ENCODE data around the gene DNAI1. TPM values are rescaled to one million over a fixed set of nuclear protein-coding genes. Genes with fewer than 3 reads are reported as not detected.

Gene DNAI1
- total and polyA plus RNA-seq, 10 of the 15 experiments (the other 5 are each of a cell fraction or from before 2014, with no cell fraction given): not detected

DNA sequence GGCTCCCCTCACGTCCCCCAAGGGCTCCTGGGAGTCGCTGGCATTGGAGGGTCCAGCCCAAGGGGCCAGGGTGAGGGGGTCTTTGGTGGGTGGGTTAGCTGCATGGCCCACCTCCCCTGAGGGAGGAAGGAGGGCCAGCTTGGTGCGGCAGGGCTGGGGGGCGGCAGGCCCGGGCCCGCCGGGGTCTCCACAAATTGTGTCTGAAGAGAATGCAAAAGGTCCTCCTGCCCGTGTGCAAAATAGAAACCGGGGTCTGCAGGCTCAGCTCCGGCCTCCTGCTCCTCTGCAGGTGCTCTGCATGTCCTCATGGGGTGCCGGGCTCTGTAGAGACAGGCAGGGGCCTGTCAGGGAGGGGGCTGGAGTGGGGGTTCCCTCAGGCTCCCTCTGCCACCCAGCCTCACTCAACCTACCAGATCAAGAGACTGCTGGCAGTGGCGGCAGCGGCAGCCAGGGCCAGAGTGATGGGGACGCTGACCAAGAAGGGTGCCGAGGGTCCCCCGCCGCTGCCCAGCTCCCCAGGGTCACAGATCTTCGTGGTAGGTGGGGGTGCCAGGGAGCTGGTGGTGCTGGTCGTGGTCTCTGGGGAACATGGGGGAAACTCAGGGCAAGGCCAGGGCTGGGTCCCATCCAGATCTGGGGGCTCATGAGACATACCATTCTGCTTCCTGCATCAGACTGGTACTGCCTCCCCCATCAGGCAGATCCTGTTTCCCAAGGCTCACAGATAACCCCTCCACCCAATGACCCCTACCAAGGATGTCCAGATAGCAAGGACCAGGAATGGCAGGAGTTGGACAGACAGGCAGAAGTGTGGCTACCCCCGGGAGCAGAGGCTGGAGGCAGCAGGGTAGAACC, 93.4 kb downstream of the DNAI1 start:
- FAIRE-seq (no peak), ATAC-seq (no peak), DNase-seq (ENCODE audit: low read depth, low spot score) (no peak)
- CTCF ChIA-PET: interaction anchor here (1.0 kb wide), 1 partner anchor 52 kb away, joined by 4 read pairs; no protein-coding TSS in a partner anchor
- no peaks in the 10 kb centered on the region for H3K9me3 ChIP-seq (replicated peaks; ENCODE audit: control insufficient read depth, insufficient read depth, low read length)
- H3K36me3 ChIP-seq (ENCODE audit: control insufficient read depth in 2 of 2, insufficient read depth in 2 of 2, low read length in 1 of 2): no peaks in the 10 kb centered on the region
- H3K9ac ChIP-seq (ENCODE audit: control insufficient read depth, insufficient read depth, low read length): no peak overlapping the region
- H3K4me1 ChIP-seq (ENCODE audit: control insufficient read depth, insufficient read depth, low read length): no peaks in the 10 kb centered on the region
- peaks cover 8% of the 10 kb centered on the region for H4K20me1 ChIP-seq (ENCODE audit: control insufficient read depth, insufficient read depth)
- intact Hi-C loops (cut with micrococcal nuclease; ENCODE audit: unreplicated experiment) (no loop called here), in situ Hi-C loops (cut with MboI) (no loop called here)
- H2AFZ ChIP-seq (ENCODE audit: control insufficient read depth, low read depth, low read length): no peak overlapping the region
- H3K79me2 ChIP-seq (ENCODE audit: control insufficient read depth, insufficient read depth, low read length): no peaks in the 10 kb centered on the region
- SMC1A ChIA-PET (ENCODE audit: uncharacterized antibody, unreplicated experiment): no interaction called here
- H3K27me3 ChIP-seq (replicated peaks in 1 of 2; ENCODE audit: control insufficient read depth in 2 of 2, insufficient read depth in 2 of 2, low read length in 1 of 2): peaks cover 0 to 2% of the 10 kb centered on the region in 2 experiments; a peak in 3 of 4 replicates
- H3K4me2 ChIP-seq (ENCODE audit: control insufficient read depth, insufficient read depth): no peak overlapping the region
- RAD21 ChIA-PET (ENCODE audit: unreplicated experiment): no interaction called here
- POLR2A ChIA-PET: no interaction called here
- TF ChIP-seq ZBED1 (IDR thresholded peaks at IDR 0.05; ENCODE audit: borderline replicate concordance): no peak
- no peak for TF ChIP-seq POLR2A (IDR thresholded peaks at IDR 0.05; ENCODE audit: low read depth, low read length)
- no peak for TF ChIP-seq MEF2B (IDR thresholded peaks at IDR 0.05; ENCODE audit: partially characterized antibody, poor library complexity, severe bottlenecking)
- TF ChIP-seq RELA (IDR thresholded peaks at IDR 0.05; ENCODE audit: borderline replicate concordance, partially characterized antibody): no peak
- no peak overlapping the region for H3K4me3 ChIP-seq
- WGBS (ENCODE audit: insufficient coverage, insufficient replicate concordance, low lambda C conversion rate, missing lambda C conversion rate): 36% methylated on average over 20 of the region's 20 CpGs
- no TSS peak for BruUV-seq (replicated peaks)
- H3K27ac ChIP-seq (ENCODE audit: control insufficient read depth, insufficient read depth): no peak overlapping the region

- POLR2A ChIA-PET: no interaction called here
- in situ Hi-C loops (cut with MboI): no loop called here
- no TSS peak for BruUV-seq (replicated peaks)
Observed at GRCh38 chr9:34552606-34552981, 94.0 kb downstream of the DNAI1 start.

More at GRCh38 chr9:34552606-34552981, 94.0 kb downstream of the DNAI1 start:
- no peaks in the 10 kb centered on the region for H3K9me3 ChIP-seq (replicated peaks; ENCODE audit: control insufficient read depth, insufficient read depth, low read length)
- intact Hi-C loops (cut with micrococcal nuclease; ENCODE audit: unreplicated experiment): no loop called here
- DNase-seq (ENCODE audit: low read depth, low spot score) (no peak), FAIRE-seq (no peak), ATAC-seq (no peak)
- no peak overlapping the region for H3K4me2 ChIP-seq (ENCODE audit: control insufficient read depth, insufficient read depth)
- H3K27me3 ChIP-seq (replicated peaks in 1 of 2; ENCODE audit: control insufficient read depth in 2 of 2, insufficient read depth in 2 of 2, low read length in 1 of 2): peaks cover 0 to 2% of the 10 kb centered on the region in 2 experiments; a peak in 3 of 4 replicates
- no peak overlapping the region for H3K27ac ChIP-seq (ENCODE audit: control insufficient read depth, insufficient read depth)
- H4K20me1 ChIP-seq (ENCODE audit: control insufficient read depth, insufficient read depth): peaks cover 7% of the 10 kb centered on the region
- H3K4me3 ChIP-seq: no peak overlapping the region
- H3K79me2 ChIP-seq (ENCODE audit: control insufficient read depth, insufficient read depth, low read length): no peaks in the 10 kb centered on the region
- RAD21 ChIA-PET (ENCODE audit: unreplicated experiment): no interaction called here
- no peak overlapping the region for H3K9ac ChIP-seq (ENCODE audit: control insufficient read depth, insufficient read depth, low read length)
- TF ChIP-seq ZNF24 (IDR thresholded peaks at IDR 0.05) (no peak), YY1 (IDR thresholded peaks at IDR 0.05; ENCODE audit: low read depth, low read length) (no peak), EGR1 (IDR thresholded peaks at IDR 0.05; ENCODE audit: borderline replicate concordance in 1 of 2, low read depth in 2 of 2, low read length in 2 of 2) (0 out of 3 replicates have a peak, but pooled peaks of 1 of the 2 experiments have one; percentile 12)
- TF ChIP-seq, protein P1, sequence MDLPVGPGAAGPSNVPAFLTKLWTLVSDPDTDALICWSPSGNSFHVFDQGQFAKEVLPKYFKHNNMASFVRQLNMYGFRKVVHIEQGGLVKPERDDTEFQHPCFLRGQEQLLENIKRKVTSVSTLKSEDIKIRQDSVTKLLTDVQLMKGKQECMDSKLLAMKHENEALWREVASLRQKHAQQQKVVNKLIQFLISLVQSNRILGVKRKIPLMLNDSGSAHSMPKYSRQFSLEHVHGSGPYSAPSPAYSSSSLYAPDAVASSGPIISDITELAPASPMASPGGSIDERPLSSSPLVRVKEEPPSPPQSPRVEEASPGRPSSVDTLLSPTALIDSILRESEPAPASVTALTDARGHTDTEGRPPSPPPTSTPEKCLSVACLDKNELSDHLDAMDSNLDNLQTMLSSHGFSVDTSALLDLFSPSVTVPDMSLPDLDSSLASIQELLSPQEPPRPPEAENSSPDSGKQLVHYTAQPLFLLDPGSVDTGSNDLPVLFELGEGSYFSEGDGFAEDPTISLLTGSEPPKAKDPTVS (IDR thresholded peaks at IDR 0.05; ENCODE audit: low read depth, low read length): no peak
- TF ChIP-seq, protein P2, sequence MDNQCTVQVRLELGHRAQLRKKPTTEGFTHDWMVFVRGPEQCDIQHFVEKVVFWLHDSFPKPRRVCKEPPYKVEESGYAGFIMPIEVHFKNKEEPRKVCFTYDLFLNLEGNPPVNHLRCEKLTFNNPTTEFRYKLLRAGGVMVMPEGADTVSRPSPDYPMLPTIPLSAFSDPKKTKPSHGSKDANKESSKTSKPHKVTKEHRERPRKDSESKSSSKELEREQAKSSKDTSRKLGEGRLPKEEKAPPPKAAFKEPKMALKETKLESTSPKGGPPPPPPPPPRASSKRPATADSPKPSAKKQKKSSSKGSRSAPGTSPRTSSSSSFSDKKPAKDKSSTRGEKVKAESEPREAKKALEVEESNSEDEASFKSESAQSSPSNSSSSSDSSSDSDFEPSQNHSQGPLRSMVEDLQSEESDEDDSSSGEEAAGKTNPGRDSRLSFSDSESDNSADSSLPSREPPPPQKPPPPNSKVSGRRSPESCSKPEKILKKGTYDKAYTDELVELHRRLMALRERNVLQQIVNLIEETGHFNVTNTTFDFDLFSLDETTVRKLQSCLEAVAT (IDR thresholded peaks at IDR 0.05): no peak
- no peaks in the 10 kb centered on the region for H3K4me1 ChIP-seq (ENCODE audit: control insufficient read depth, insufficient read depth, low read length)
- no peak overlapping the region for H2AFZ ChIP-seq (ENCODE audit: control insufficient read depth, low read depth, low read length)
- 31% methylated on average over 13 of the region's 13 CpGs for WGBS (ENCODE audit: insufficient coverage, insufficient replicate concordance, low lambda C conversion rate, missing lambda C conversion rate)
- SMC1A ChIA-PET (ENCODE audit: uncharacterized antibody, unreplicated experiment): no interaction called here
- CTCF ChIA-PET: no interaction called here
- no peaks in the 10 kb centered on the region for H3K36me3 ChIP-seq (ENCODE audit: control insufficient read depth in 2 of 2, insufficient read depth in 2 of 2, low read length in 1 of 2)

Measured in GM12878 (cell line).